Endometrial microvascular endothelial cells (primary cell): ENCODE results near the gene SLC16A7. TPM values are rescaled to one million over a fixed set of nuclear protein-coding genes. Genes with fewer than 3 reads are reported as not detected.

Source experiments
- in situ Hi-C: cut with HindIII; loops from 2 replicates; pipeline ENCODE4 v1.10.0; 2017; ENCODE audit warnings: low sequenced_read_pairs, low pct_unique_long_range_greater_than_20kb; ENCODE audit errors: inconsistent ontology term
- total RNA-seq: library from RNA; depleted of rRNA; stranded (reverse); fragments of >200 nt; gene quantifications from one replicate; pipeline ENCODE4 v1.2.3, GENCODE V29; 2015; ENCODE audit errors: inconsistent ontology term

The SLC16A7 gene
- total RNA-seq, 1 donor from 2014 or later, result 9.5 TPM

- in situ Hi-C loops, result no loop called here
Measured at GRCh38 chr12:59615392-59616165, 19.8 kb downstream of the SLC16A7 start.

GRCh38 chr12:59619461-59620240, 23.8 kb downstream of the SLC16A7 start:
- in situ Hi-C loops, result no loop called here

GRCh38 chr12:59620326-59620725, 24.5 kb downstream of the SLC16A7 start:
- in situ Hi-C loops, result no loop called here

- in situ Hi-C loops, result no loop called here
Measured at GRCh38 chr12:59624732-59625460, 29.1 kb downstream of the SLC16A7 start.

- in situ Hi-C loops, result no loop called here
Measured at GRCh38 chr12:59626382-59626781, 30.6 kb downstream of the SLC16A7 start.

GRCh38 chr12:59627582-59627981, 31.8 kb downstream of the SLC16A7 start:
- in situ Hi-C loops, result no loop called here

GRCh38 chr12:59629890-59630289, 34.1 kb downstream of the SLC16A7 start:
- in situ Hi-C loops, result no loop called here

GRCh38 chr12:59632408-59632807, 36.6 kb downstream of the SLC16A7 start:
- in situ Hi-C loops, result no loop called here

- in situ Hi-C loops, result no loop called here
Measured at GRCh38 chr12:59634254-59634653, 38.4 kb downstream of the SLC16A7 start.

- in situ Hi-C loops, result no loop called here
Measured at GRCh38 chr12:59636945-59637691, 41.3 kb downstream of the SLC16A7 start.

GRCh38 chr12:59637692-59638070, 41.9 kb downstream of the SLC16A7 start:
- in situ Hi-C loops, result no loop called here

GRCh38 chr12:59643550-59643949, 47.7 kb downstream of the SLC16A7 start:
- in situ Hi-C loops, result no loop called here

- in situ Hi-C loops, result no loop called here
Measured at GRCh38 chr12:59645242-59645641, 49.4 kb downstream of the SLC16A7 start.

GRCh38 chr12:59646636-59647035, 50.8 kb downstream of the SLC16A7 start:
- in situ Hi-C loops, result no loop called here

- in situ Hi-C loops, result no loop called here
Measured at GRCh38 chr12:59649203-59649602, 53.4 kb downstream of the SLC16A7 start.

GRCh38 chr12:59650588-59651228, 54.9 kb downstream of the SLC16A7 start:
- in situ Hi-C loops, result no loop called here

GRCh38 chr12:59651229-59651920, 55.5 kb downstream of the SLC16A7 start:
- in situ Hi-C loops, result no loop called here

GRCh38 chr12:59652130-59652529, 56.3 kb downstream of the SLC16A7 start:
- in situ Hi-C loops, result no loop called here
